WTC11 (cell line): ENCODE results near the gene CYB561A3. TPM values are rescaled to one million over a fixed set of nuclear protein-coding genes. Genes with fewer than 3 reads are reported as not detected.

ENCODE experiments used
- AFF4 ChIP-seq: sonication (generic); formaldehyde crosslinking; IDR thresholded peaks from 2 replicates; pipeline ENCODE4 v1.8.1; 2023; ENCODE audit warnings: mild to moderate bottlenecking, missing genetic modification reagents, borderline replicate concordance
- ATF1 ChIP-seq: sonication (generic); formaldehyde crosslinking; IDR thresholded peaks from 2 replicates; pipeline ENCODE4 v1.8.1; 2023; ENCODE audit warnings: mild to moderate bottlenecking, moderate library complexity, missing genetic modification reagents
- ATF3 ChIP-seq: sonication (generic); formaldehyde crosslinking; conservative IDR thresholded peaks from 2 replicates; pipeline ENCODE4 v1.8.1; 2022; ENCODE audit warnings: mild to moderate bottlenecking, missing genetic modification reagents
- E2F5 ChIP-seq: sonication (generic); formaldehyde crosslinking; IDR thresholded peaks from 2 replicates; pipeline ENCODE4 v1.8.1; 2022; ENCODE audit warnings: mild to moderate bottlenecking, moderate library complexity, missing genetic modification reagents
- EMX1 ChIP-seq: fragments of 250-450 bp; sonication (Bioruptor Pico); IDR thresholded peaks from 2 replicates; pipeline ENCODE4 v1.8.0; 2021; ENCODE audit warnings: mild to moderate bottlenecking
- GABPB1 ChIP-seq: sonication (generic); formaldehyde crosslinking; IDR thresholded peaks from 2 replicates; pipeline ENCODE4 v1.8.1; 2023; ENCODE audit warnings: mild to moderate bottlenecking, missing genetic modification reagents
- GRHL2 ChIP-seq: fragments of 250-450 bp; sonication (Bioruptor Pico); IDR thresholded peaks from 2 replicates; pipeline ENCODE4 v1.8.0; 2022; ENCODE audit warnings: mild to moderate bottlenecking, moderate library complexity; ENCODE audit not compliant: insufficient replicate concordance, severe bottlenecking
- JAZF1 ChIP-seq: fragments of 250-450 bp; sonication (Bioruptor Pico); IDR thresholded peaks from 2 replicates; pipeline ENCODE4 v1.9.0; 2021; ENCODE audit warnings: moderate library complexity, mild to moderate bottlenecking, inconsistent platforms
- JUN ChIP-seq: sonication (generic); formaldehyde crosslinking; IDR thresholded peaks from 2 replicates; pipeline ENCODE4 v1.8.0; 2023; ENCODE audit warnings: mild to moderate bottlenecking, missing genetic modification reagents
- MAX ChIP-seq: sonication (generic); formaldehyde crosslinking; IDR thresholded peaks from 2 replicates; pipeline ENCODE4 v1.8.0; 2022; ENCODE audit warnings: mild to moderate bottlenecking, missing genetic modification reagents
- NFATC4 ChIP-seq: fragments of 250-450 bp; sonication (Bioruptor Pico); IDR thresholded peaks from 2 replicates; pipeline ENCODE4 v1.9.0; 2021; ENCODE audit warnings: mild to moderate bottlenecking
- OVOL2 ChIP-seq: fragments of 250-450 bp; sonication (Bioruptor Pico); IDR thresholded peaks from 2 replicates; pipeline ENCODE4 v1.9.0; 2021; ENCODE audit warnings: mild to moderate bottlenecking, borderline replicate concordance
- RELA ChIP-seq: sonication (generic); formaldehyde crosslinking; IDR thresholded peaks from 2 replicates; pipeline ENCODE4 v1.8.1; 2022; ENCODE audit warnings: missing genetic modification reagents, mild to moderate bottlenecking, borderline replicate concordance
- RORB ChIP-seq: fragments of 250-450 bp; sonication (Bioruptor Pico); IDR thresholded peaks from 2 replicates; pipeline ENCODE4 v1.9.0; 2021; ENCODE audit warnings: mild to moderate bottlenecking
- SMAD4 ChIP-seq: sonication (generic); formaldehyde crosslinking; IDR thresholded peaks from 2 replicates; pipeline ENCODE4 v1.8.0; 2022; ENCODE audit warnings: mild to moderate bottlenecking, missing genetic modification reagents
- SP1 ChIP-seq: sonication (generic); formaldehyde crosslinking; conservative IDR thresholded peaks from 2 replicates; pipeline ENCODE4 v1.8.1; 2022; ENCODE audit warnings: missing genetic modification reagents
- TEAD4 ChIP-seq: sonication (generic); formaldehyde crosslinking; IDR thresholded peaks from 2 replicates; pipeline ENCODE4 v1.8.0; 2022; ENCODE audit warnings: mild to moderate bottlenecking, missing genetic modification reagents
- USF2 ChIP-seq: sonication (generic); formaldehyde crosslinking; IDR thresholded peaks from 2 replicates; pipeline ENCODE4 v1.8.1; 2023; ENCODE audit warnings: mild to moderate bottlenecking, missing genetic modification reagents, moderate library complexity
- ZNF423 ChIP-seq: fragments of 250-450 bp; sonication (Bioruptor Pico); IDR thresholded peaks from 2 replicates; pipeline ENCODE4 v2.1.2; 2022; ENCODE audit warnings: mild to moderate bottlenecking, moderate library complexity
- ZNF512 ChIP-seq: sonication (generic); formaldehyde crosslinking; IDR thresholded peaks from 2 replicates; pipeline ENCODE4 v1.8.1; 2022; ENCODE audit warnings: missing genetic modification reagents, borderline replicate concordance
- total RNA-seq: library from RNA; stranded (reverse); gene quantifications from 3 replicates; pipeline ENCODE4 v1.2.3, GENCODE V29; 2021
- TF ChIP-seq, protein P1 (sequence below): sonication (generic); formaldehyde crosslinking; IDR thresholded peaks from 2 replicates; pipeline ENCODE4 v1.8.0; 2022; ENCODE audit warnings: mild to moderate bottlenecking, missing genetic modification reagents
- TF ChIP-seq, protein P2 (sequence below): fragments of 250-450 bp; sonication (Bioruptor Pico); IDR thresholded peaks from 2 replicates; pipeline ENCODE4 v1.9.0; 2021; ENCODE audit warnings: mild to moderate bottlenecking, borderline replicate concordance
- TF ChIP-seq, protein P3 (sequence below): sonication (generic); formaldehyde crosslinking; IDR thresholded peaks from 2 replicates; pipeline ENCODE4 v1.8.1; 2023; ENCODE audit warnings: mild to moderate bottlenecking, moderate library complexity, missing genetic modification reagents

CYB561A3 gene
- total RNA-seq, 1 experiment from 2014 or later, result 38.8 TPM

GRCh38 chr11:61361741-61362541 is at the start of gene CYB561A3, which contains the start of gene TMEM138 (continued):
- TF ChIP-seq, protein P1, sequence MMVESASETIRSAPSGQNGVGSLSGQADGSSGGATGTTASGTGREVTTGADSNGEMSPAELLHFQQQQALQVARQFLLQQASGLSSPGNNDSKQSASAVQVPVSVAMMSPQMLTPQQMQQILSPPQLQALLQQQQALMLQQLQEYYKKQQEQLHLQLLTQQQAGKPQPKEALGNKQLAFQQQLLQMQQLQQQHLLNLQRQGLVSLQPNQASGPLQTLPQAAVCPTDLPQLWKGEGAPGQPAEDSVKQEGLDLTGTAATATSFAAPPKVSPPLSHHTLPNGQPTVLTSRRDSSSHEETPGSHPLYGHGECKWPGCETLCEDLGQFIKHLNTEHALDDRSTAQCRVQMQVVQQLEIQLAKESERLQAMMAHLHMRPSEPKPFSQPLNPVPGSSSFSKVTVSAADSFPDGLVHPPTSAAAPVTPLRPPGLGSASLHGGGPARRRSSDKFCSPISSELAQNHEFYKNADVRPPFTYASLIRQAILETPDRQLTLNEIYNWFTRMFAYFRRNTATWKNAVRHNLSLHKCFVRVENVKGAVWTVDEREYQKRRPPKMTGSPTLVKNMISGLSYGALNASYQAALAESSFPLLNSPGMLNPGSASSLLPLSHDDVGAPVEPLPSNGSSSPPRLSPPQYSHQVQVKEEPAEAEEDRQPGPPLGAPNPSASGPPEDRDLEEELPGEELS (CRISPR knock-in tag), result peak; percentile 62; the same call in 1 of the 2 replicates
- TF ChIP-seq ZNF512 (CRISPR knock-in tag) (no peak), MAX (CRISPR knock-in tag) (peak; percentile 89), ATF3 (CRISPR knock-in tag) (no peak), SMAD4 (no peak), SP1 (peak; percentile 73), ATF1 (no peak), OVOL2 (CRISPR knock-in tag) (no peak), E2F5 (CRISPR knock-in tag) (peak; percentile 95), TEAD4 (CRISPR knock-in tag) (no peak), GRHL2 (CRISPR knock-in tag) (no peak), EMX1 (CRISPR knock-in tag) (no peak), USF2 (CRISPR knock-in tag) (no peak), AFF4 (CRISPR knock-in tag) (no peak), ZNF423 (CRISPR knock-in tag) (no peak), RELA (no peak), NFATC4 (CRISPR knock-in tag) (no peak), GABPB1 (CRISPR knock-in tag) (peak; percentile 11; the same call in 1 of the 2 replicates), JAZF1 (CRISPR knock-in tag) (no peak), RORB (CRISPR knock-in tag) (no peak), JUN (CRISPR knock-in tag) (no peak)
- TF ChIP-seq, protein P2, sequence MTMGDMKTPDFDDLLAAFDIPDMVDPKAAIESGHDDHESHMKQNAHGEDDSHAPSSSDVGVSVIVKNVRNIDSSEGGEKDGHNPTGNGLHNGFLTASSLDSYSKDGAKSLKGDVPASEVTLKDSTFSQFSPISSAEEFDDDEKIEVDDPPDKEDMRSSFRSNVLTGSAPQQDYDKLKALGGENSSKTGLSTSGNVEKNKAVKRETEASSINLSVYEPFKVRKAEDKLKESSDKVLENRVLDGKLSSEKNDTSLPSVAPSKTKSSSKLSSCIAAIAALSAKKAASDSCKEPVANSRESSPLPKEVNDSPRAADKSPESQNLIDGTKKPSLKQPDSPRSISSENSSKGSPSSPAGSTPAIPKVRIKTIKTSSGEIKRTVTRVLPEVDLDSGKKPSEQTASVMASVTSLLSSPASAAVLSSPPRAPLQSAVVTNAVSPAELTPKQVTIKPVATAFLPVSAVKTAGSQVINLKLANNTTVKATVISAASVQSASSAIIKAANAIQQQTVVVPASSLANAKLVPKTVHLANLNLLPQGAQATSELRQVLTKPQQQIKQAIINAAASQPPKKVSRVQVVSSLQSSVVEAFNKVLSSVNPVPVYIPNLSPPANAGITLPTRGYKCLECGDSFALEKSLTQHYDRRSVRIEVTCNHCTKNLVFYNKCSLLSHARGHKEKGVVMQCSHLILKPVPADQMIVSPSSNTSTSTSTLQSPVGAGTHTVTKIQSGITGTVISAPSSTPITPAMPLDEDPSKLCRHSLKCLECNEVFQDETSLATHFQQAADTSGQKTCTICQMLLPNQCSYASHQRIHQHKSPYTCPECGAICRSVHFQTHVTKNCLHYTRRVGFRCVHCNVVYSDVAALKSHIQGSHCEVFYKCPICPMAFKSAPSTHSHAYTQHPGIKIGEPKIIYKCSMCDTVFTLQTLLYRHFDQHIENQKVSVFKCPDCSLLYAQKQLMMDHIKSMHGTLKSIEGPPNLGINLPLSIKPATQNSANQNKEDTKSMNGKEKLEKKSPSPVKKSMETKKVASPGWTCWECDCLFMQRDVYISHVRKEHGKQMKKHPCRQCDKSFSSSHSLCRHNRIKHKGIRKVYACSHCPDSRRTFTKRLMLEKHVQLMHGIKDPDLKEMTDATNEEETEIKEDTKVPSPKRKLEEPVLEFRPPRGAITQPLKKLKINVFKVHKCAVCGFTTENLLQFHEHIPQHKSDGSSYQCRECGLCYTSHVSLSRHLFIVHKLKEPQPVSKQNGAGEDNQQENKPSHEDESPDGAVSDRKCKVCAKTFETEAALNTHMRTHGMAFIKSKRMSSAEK (CRISPR knock-in tag), result no peak
- TF ChIP-seq, protein P3, sequence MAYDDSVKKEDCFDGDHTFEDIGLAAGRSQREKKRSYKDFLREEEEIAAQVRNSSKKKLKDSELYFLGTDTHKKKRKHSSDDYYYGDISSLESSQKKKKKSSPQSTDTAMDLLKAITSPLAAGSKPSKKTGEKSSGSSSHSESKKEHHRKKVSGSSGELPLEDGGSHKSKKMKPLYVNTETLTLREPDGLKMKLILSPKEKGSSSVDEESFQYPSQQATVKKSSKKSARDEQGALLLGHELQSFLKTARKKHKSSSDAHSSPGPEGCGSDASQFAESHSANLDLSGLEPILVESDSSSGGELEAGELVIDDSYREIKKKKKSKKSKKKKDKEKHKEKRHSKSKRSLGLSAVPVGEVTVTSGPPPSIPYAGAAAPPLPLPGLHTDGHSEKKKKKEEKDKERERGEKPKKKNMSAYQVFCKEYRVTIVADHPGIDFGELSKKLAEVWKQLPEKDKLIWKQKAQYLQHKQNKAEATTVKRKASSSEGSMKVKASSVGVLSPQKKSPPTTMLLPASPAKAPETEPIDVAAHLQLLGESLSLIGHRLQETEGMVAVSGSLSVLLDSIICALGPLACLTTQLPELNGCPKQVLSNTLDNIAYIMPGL (CRISPR knock-in tag), result peak; percentile 38; the same call in 1 of the 2 replicates
